Prostate gland (tissue), 2 donors: ENCODE data around the gene ZDHHC22.

ENCODE experiments used
- CTCF ChIP-seq, 4 experiments: fragments of 200-600 bp in 2 of 4; fragments of 450-650 bp in 2 of 4; sonication (generic) in 2 of 4; IDR thresholded peaks; 1 replicate in 3 of 4; 2 replicates in 1 of 4; pipeline ENCODE4 v1.5.1; 2016 to 2019; ENCODE audit warnings: antibody characterized with exemption in 4 of 4, mild to moderate bottlenecking in 2 of 4, moderate library complexity in 2 of 4
- POLR2A ChIP-seq: fragments of 450-650 bp; IDR thresholded peaks from one replicate; pipeline ENCODE4 v1.6.1; 2016; ENCODE audit warnings: antibody characterized with exemption, mild to moderate bottlenecking

- TF ChIP-seq POLR2A: no peak
- no peak for TF ChIP-seq CTCF (IDR thresholded peaks at IDR 0.05)
Measured at GRCh38 chr14:77172916-77173315, 31.3 kb upstream of the ZDHHC22 start.
